C4-2B (cell line): ENCODE data around the gene SLC6A11.

Source experiments
- ZFX ChIP-seq: fragments of 450-650 bp; IDR thresholded peaks from 2 replicates; pipeline ENCODE4 v1.6.1; 2017
- TF ChIP-seq, protein P1 (sequence below): fragments of 450-650 bp; conservative IDR thresholded peaks from 2 replicates; pipeline ENCODE4 v1.5.1; 2017; ENCODE audit warnings: mild to moderate bottlenecking

DNA sequence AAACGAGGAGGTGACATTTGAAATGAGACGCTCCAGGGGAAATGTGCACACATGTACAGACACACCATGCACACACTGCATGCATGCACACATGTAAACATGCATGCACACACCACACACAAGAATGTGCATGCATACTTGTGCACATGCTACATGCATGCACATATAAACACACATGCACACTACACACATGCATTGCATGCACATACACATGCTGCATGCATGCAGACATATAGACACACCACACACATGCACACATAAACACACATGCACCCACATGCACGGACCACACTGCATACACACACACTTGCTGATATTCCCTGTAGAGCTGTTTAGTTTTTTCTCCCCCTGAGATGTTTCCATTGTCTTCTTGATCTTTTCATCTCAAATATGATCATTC lies 138.7 kb downstream of the SLC6A11 start:
- TF ChIP-seq, protein P1, sequence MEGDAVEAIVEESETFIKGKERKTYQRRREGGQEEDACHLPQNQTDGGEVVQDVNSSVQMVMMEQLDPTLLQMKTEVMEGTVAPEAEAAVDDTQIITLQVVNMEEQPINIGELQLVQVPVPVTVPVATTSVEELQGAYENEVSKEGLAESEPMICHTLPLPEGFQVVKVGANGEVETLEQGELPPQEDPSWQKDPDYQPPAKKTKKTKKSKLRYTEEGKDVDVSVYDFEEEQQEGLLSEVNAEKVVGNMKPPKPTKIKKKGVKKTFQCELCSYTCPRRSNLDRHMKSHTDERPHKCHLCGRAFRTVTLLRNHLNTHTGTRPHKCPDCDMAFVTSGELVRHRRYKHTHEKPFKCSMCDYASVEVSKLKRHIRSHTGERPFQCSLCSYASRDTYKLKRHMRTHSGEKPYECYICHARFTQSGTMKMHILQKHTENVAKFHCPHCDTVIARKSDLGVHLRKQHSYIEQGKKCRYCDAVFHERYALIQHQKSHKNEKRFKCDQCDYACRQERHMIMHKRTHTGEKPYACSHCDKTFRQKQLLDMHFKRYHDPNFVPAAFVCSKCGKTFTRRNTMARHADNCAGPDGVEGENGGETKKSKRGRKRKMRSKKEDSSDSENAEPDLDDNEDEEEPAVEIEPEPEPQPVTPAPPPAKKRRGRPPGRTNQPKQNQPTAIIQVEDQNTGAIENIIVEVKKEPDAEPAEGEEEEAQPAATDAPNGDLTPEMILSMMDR, result no peak
- TF ChIP-seq ZFX, result no peak
